OCI-LY1 (cell line): Measurements from ENCODE around the gene ANKRD1.

Experiments
- H2AFZ ChIP-seq: fragments of 200-600 bp; sonication (generic), shearing (Covaris generic); 2 replicates; pipeline ENCODE4 v1.6.0; 2014; ENCODE audit warnings: antibody characterized with exemption, mild to moderate bottlenecking, low read length
- H3F3A ChIP-seq: fragments of 200-600 bp; sonication (generic), shearing (Covaris generic); 2 replicates; pipeline ENCODE4 v1.6.0; 2014; ENCODE audit warnings: mild to moderate bottlenecking, antibody characterized with exemption, low read length, moderate library complexity; ENCODE audit not compliant: insufficient read depth
- H3K27ac ChIP-seq: fragments of 200-600 bp; sonication (generic); 2 replicates; pipeline ENCODE4 v1.5.1; 2014; ENCODE audit warnings: low read length, mixed run types, mild to moderate bottlenecking, low read depth; ENCODE audit not compliant: poor library complexity, severe bottlenecking
- H3K27me3 ChIP-seq: fragments of 200-600 bp; sonication (generic); 2 replicates; pipeline ENCODE4 v1.6.0; 2014; ENCODE audit warnings: antibody characterized with exemption, mild to moderate bottlenecking, low read length, moderate library complexity; ENCODE audit not compliant: insufficient read depth
- H3K36me3 ChIP-seq: fragments of 200-600 bp; sonication (generic); 2 replicates; pipeline ENCODE4 v1.6.1; 2014; ENCODE audit warnings: mild to moderate bottlenecking, antibody characterized with exemption, low read length, moderate library complexity, mixed read lengths; ENCODE audit not compliant: insufficient read depth
- H3K4me1 ChIP-seq: fragments of 200-600 bp; sonication (generic); 2 replicates; pipeline ENCODE4 v1.5.1; 2014; ENCODE audit warnings: mild to moderate bottlenecking, low read length, moderate library complexity; ENCODE audit not compliant: insufficient read depth, severe bottlenecking
- H3K4me2 ChIP-seq: fragments of 200-600 bp; sonication (generic), shearing (Covaris generic); 2 replicates; pipeline ENCODE4 v1.6.1; 2014; ENCODE audit warnings: low read length
- H3K4me3 ChIP-seq: fragments of 200-600 bp; sonication (generic); 2 replicates; pipeline ENCODE4 v1.5.1; 2014; ENCODE audit warnings: low read length, low read depth, mild to moderate bottlenecking, mixed read lengths; ENCODE audit not compliant: poor library complexity, severe bottlenecking
- H3K79me2 ChIP-seq: fragments of 200-600 bp; shearing (Covaris generic); 2 replicates; pipeline ENCODE4 v1.6.1; 2016; ENCODE audit warnings: mixed run types, low read length, mixed read lengths; ENCODE audit not compliant: insufficient read depth
- H3K9ac ChIP-seq: fragments of 200-600 bp; sonication (generic), shearing (Covaris generic); 2 replicates; pipeline ENCODE4 v1.6.1; 2014; ENCODE audit warnings: mild to moderate bottlenecking, low read length, mixed read lengths
- H3K9me2 ChIP-seq: fragments of 200-600 bp; sonication (generic), shearing (Covaris generic); 2 replicates; pipeline ENCODE4 v1.6.1; 2014; ENCODE audit warnings: low read depth, mild to moderate bottlenecking, low read length, mixed read lengths
- H3K9me3 ChIP-seq: fragments of 200-600 bp; shearing (Covaris generic); 2 replicates; pipeline ENCODE4 v1.6.1; 2014; ENCODE audit warnings: low read length, mixed read lengths
- H4K20me1 ChIP-seq: fragments of 200-600 bp; sonication (generic), shearing (Covaris generic); 2 replicates; pipeline ENCODE4 v1.6.0; 2016; ENCODE audit warnings: mild to moderate bottlenecking, low read length; ENCODE audit not compliant: insufficient read depth
- EZH2 ChIP-seq: fragments of 200-600 bp; sonication (generic), shearing (Covaris generic); IDR thresholded peaks from 2 replicates; pipeline ENCODE4 v1.8.0; 2017; ENCODE audit warnings: borderline replicate concordance, mixed run types, mild to moderate bottlenecking, antibody characterized with exemption, low read length, moderate library complexity, mixed read lengths
- TF ChIP-seq, protein P1 (sequence below): fragments of 200-600 bp; sonication (generic), shearing (Covaris generic); IDR thresholded peaks from 2 replicates; pipeline ENCODE4 v1.5.1; 2017; ENCODE audit warnings: mild to moderate bottlenecking, antibody characterized with exemption, low read length, moderate library complexity, mixed read lengths

Gene ANKRD1

DNA sequence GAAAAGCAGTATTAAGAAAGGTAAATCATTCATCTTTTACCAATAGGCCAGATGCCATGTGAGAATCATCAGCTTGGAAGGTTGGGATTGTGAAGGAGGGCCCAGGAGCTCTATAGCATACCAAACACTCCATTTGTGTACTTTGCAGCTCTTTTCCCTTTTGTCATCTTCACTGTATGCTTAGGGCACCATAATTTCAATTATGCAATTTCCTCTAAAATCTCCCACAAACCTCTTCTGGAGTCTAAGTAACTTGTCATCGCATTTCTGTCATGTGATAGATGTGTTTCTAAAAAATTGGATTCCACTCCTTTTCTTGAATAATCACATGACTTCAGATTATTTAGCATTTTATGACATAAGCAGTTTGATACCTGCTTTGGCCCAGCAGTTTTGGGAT lies 31.3 kb downstream of the ANKRD1 start:
- Histone ChIP-seq H4K20me1 (no peaks in the 10 kb centered on the region), H3K79me2 (no peaks in the 10 kb centered on the region), H3K4me1 (no peaks in the 10 kb centered on the region), H3K4me3 (no peak overlapping the region), H3K4me2 (no peak overlapping the region), H3K36me3 (peaks cover 40% of the 10 kb centered on the region), H3K9ac (no peak overlapping the region), H3K27ac (no peak overlapping the region), H3K27me3 (no peaks in the 10 kb centered on the region), H3F3A (no peaks in the 10 kb centered on the region), H2AFZ (no peak overlapping the region), H3K9me2 (no peaks in the 10 kb centered on the region), H3K9me3 (no peaks in the 10 kb centered on the region)
- no peak for TF ChIP-seq EZH2
- TF ChIP-seq, protein P1, sequence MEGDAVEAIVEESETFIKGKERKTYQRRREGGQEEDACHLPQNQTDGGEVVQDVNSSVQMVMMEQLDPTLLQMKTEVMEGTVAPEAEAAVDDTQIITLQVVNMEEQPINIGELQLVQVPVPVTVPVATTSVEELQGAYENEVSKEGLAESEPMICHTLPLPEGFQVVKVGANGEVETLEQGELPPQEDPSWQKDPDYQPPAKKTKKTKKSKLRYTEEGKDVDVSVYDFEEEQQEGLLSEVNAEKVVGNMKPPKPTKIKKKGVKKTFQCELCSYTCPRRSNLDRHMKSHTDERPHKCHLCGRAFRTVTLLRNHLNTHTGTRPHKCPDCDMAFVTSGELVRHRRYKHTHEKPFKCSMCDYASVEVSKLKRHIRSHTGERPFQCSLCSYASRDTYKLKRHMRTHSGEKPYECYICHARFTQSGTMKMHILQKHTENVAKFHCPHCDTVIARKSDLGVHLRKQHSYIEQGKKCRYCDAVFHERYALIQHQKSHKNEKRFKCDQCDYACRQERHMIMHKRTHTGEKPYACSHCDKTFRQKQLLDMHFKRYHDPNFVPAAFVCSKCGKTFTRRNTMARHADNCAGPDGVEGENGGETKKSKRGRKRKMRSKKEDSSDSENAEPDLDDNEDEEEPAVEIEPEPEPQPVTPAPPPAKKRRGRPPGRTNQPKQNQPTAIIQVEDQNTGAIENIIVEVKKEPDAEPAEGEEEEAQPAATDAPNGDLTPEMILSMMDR: no peak

DNA sequence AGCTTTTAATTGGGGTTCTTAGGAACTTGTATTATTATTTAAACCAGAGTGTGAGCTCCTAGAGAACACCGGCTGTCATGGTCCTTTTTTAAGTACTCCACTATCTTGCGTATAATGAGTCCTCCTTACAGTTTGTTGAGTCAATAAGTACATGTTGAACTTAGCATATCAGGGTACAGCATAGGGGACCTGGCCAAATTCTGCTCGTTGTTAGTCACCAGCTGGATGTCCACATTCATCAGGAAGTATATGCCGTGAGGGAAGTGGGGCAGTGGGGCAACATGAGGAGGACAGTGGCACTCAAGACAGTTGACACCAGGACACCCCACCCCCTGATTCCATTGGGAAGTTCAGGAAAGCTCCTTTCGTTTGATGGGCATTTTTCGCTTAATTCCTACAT lies 32.5 kb downstream of the ANKRD1 start:
- H3K9me2 ChIP-seq: no peaks in the 10 kb centered on the region
- H3K4me2 ChIP-seq: no peak overlapping the region
- no peak overlapping the region for H3K27ac ChIP-seq
- no peaks in the 10 kb centered on the region for H4K20me1 ChIP-seq
- TF ChIP-seq, protein P1: no peak
- no peak for TF ChIP-seq EZH2
- H3K9ac ChIP-seq: no peak overlapping the region
- no peaks in the 10 kb centered on the region for H3K27me3 ChIP-seq
- H3K9me3 ChIP-seq: no peaks in the 10 kb centered on the region
- no peak overlapping the region for H3K4me3 ChIP-seq
- no peaks in the 10 kb centered on the region for H3K79me2 ChIP-seq
- no peaks in the 10 kb centered on the region for H3F3A ChIP-seq
- no peak overlapping the region for H2AFZ ChIP-seq
- H3K36me3 ChIP-seq: peaks cover 40% of the 10 kb centered on the region
- no peaks in the 10 kb centered on the region for H3K4me1 ChIP-seq

DNA sequence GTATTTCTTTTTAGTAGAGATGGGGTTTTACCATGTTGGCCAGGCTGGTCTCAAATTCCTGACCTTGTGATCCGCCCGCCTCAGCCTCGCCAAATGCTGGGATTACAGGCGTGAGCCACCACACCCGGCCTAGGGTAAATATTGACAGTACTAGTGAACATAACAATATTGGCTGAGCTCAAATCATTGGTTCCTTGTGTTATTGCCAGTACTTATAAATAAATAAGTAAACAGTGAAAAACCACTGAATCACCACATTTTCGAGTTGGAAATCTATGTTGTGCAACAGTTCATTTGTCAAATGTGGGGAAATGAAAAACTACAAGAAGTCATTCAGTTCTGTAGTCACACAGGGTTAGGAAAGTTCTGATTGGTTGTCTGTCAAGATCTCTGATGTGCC lies 33.3 kb downstream of the ANKRD1 start:
- H3K36me3 ChIP-seq: peaks cover 39% of the 10 kb centered on the region
- no peaks in the 10 kb centered on the region for H3K27me3 ChIP-seq
- H3F3A ChIP-seq: no peaks in the 10 kb centered on the region
- H3K4me1 ChIP-seq: no peaks in the 10 kb centered on the region
- H3K4me2 ChIP-seq: no peak overlapping the region
- no peak overlapping the region for H3K4me3 ChIP-seq
- TF ChIP-seq EZH2: no peak
- TF ChIP-seq, protein P1: no peak
- no peak overlapping the region for H3K27ac ChIP-seq
- H3K9me3 ChIP-seq: no peaks in the 10 kb centered on the region
- no peaks in the 10 kb centered on the region for H4K20me1 ChIP-seq
- no peak overlapping the region for H3K9ac ChIP-seq
- no peaks in the 10 kb centered on the region for H3K79me2 ChIP-seq
- no peak overlapping the region for H2AFZ ChIP-seq
- no peaks in the 10 kb centered on the region for H3K9me2 ChIP-seq
